Anterior cingulate cortex (tissue), 58 donors: ENCODE measurements around the gene CPLANE1.
"Not testable (repeated sequence)": the region's sequence is repeated elsewhere in the genome, so short reads cannot be mapped to it uniquely, and the experiment has no call there.

Experiments used
- DNase-seq, 58 donors: peaks; one replicate each; lab custom pipeline; 2025; lab: John Stamatoyannopoulos, UW

Gene CPLANE1

DNA sequence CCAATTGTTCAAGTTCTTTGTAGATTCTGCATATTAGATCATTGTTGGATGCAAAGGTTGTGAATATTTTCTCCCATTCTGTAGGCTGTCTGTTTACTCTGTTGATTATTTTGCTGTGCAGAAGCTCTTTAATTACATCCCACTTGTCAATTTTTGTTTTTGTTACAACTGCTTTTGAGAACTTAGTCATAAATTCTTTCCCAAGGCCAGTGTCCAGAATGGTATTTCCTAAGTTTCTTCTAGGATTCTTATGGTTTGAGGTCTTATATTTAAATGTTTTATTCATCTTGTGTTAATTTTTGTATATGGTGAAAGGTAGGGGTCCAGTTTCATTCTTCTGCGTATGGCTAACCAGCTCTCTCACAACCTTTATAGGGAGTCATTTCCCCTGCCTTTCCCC, 116.5 kb downstream of the CPLANE1 start:
- DNase-seq: no peak

DNA sequence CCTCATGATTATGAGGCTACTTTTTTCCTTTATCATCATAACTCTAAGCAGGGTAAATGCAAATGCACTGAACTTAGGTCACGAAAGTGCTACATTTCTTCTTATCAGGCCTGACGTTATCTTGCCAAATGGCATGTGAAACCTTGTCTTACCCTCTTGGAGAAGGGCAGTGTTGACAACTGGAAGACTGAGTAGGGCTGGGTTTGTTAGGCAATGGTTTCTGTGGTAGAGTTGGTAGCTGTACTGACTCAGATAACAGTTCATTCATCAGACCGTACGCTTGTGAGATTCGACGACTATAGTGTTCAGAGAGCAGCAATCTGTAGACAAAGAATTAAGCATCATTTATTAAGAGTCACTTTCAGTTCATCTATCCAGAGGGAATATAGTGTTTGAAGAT, 127.7 kb downstream of the CPLANE1 start:
- DNase-seq: no peak

DNA sequence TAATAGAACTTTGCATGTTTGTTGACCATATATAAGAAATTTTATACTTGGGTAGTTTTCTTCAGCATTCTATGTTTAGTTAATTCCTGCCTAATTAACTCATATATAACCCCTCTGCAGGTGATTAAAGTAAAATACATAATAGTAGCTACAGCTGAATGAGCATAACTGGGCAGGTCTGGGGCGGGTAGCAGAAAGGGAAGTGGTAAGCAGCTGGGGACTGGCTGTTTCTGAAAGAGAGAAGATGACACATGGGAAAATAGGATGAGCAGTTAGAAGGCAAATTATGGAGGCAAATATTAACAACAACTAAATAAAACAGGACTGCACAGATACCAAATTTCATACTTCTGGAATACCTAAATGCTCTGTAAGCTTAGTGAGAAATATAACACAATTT, 128.1 kb downstream of the CPLANE1 start:
- no peak for DNase-seq

DNA sequence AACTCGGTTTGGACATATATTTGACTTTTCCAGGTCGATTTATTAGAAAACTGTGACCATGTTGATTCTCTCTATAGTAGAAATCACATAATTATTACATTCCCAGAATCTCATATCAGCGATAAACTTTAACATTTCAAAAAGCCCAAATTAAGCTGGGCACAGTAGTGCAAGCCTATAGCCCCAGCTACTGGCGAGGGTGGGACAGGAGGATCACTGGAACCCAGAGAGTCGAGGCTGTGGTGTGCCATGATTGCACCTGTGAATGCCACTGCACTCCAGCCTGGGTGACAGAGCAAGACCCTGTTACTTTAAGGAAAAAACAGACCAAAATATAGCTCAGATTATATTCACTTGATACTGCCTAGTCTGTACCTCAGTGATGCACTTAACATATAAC, 128.9 kb downstream of the CPLANE1 start:
- no peak for DNase-seq

DNA sequence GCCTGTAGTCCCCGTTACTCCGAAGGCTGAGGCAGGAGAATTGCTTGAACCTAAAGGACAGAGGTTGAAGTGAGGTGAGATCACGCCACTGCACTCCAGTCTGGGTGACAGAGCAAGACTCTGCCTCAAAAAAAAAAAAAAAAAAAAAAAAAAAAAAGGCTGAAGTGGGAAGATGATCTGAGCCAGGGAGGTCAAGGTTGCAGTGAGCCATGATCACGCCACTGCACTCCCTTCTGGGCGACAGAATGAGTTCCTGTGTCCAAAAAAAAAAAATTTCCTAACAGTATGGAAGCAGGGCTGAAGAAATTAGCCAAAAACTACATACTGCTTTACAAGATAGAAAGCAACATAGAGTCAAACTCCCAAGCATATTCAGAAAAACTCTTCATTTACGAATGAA, 132.8 kb downstream of the CPLANE1 start:
- DNase-seq: no peak

DNA sequence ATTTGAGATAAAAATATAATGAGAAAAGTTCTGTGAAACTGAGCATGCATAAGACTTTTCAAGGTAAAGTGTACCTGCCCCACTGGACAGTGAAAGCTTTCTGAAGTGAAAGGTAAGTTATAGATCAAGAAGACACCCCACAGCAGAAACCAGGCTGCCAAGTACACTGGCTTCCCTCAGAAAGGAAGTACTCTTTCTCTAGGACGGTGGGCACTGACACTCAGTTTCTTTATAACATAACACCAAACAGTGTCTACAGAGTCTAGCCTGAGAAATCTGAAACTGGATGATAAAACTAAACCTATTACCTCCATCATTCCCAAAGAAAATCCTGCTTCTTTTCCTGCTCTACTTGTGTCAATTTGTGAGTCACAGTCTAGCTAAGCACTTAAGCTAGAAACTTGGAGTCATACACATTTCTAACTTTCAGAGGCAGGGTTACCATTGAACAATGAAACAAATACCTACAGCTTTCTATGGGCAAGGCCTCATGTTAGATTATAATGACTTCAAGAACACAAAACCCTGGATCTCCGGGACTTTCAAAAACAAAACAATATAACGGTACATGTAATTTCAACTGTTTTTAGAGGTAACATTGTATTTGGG, 136.7 kb downstream of the CPLANE1 start:
- DNase-seq: no peak

DNA sequence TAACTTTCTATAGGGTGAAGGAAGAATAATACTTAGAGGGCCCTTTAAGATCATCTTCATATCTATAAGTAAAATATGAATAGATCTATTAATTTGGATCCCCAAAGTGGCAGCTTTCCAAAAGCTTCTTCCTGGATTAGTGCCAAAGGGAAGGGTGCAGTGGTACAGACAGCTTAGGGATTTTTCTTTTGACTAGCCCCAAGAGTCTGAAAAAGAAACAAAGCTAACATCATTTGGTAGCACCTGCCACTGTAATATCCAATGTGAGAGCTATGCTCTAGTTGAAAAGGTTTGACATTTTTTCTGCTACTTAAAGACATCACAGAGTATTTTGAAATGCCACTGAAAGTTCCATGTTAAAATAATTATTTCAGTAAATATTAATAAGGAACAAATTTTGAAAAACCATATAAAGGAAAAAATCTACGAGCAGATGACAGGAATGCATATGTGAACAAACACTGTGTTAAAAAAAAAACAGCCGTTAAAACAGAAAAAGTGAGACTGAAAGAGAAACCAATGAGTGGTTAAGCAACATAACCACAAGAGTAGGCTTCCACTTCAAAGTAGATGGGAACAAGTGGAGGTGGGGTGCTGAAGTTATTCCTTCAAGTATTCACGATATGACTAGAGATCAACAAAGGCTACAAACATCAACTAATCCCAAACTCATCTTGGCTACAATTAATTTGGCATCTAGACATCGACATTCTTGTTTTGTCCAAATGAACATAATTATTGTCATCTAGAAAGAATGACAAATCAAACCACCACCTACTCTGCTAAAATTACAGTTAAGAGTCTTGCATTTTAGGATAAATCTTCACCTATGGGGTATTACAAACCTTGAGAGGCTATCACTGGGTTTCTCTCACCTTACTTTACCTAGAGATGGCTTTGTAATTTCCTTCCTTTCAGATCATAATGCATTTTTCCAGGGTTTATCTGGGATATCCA, 137.5 kb downstream of the CPLANE1 start:
- DNase-seq: no peak

DNA sequence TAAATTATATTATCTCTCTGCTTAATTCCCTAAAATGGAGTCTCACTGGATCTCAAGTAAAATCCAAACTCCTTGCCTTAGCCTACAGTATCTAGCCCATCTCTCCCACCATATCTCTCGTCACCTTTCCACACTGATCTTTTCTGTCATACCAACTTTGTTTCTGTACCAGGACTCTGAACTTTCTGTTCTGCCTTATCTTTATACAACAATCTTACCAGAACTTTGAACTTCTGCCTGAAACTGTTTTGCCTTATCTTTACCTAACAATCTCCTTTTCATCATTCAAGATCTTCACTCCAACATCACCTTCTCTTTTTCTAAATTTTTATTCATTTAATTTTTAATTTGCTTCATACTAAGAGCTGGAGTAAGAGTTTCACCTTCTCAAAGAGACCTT, 139.0 kb downstream of the CPLANE1 start:
- no peak for DNase-seq

DNA sequence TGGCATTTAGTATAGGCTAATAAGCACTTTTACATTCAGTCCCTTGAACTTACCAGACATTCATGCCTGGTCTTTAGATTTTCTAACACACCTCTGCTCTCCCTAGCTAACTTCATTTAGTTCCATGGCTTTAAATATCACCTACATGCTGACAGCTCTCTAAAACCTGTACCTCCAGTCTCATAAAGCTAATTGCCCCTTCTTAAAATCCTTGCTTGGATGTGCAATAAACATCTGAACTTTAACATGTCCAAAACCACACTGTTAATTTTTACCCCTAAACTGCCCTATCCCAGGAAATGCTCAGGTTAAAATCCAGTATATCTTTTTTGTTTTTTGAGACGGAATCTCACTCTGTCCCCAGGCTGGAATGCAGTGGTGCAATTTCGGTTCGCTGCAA, 139.8 kb downstream of the CPLANE1 start:
- DNase-seq: no peak

DNA sequence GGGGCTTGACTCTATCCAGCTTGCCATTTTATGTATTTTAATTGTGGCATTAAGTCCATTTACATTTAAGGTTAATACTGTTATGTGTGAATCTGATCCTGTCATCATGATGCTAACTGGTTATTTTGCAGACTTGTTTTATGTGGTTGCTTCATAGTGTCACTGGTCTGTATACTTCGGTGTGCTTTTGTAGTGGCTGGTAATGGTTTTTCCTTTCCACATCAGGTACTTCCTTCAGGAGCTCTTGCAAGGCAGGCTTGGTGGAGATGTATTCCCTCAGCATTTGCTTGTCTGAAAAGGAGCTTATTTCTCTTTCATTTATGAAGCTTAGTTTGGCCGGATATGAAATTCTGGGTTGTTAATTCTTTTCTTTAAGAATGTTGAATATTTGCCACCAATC, 145.9 kb downstream of the CPLANE1 start:
- no peak for DNase-seq

DNA sequence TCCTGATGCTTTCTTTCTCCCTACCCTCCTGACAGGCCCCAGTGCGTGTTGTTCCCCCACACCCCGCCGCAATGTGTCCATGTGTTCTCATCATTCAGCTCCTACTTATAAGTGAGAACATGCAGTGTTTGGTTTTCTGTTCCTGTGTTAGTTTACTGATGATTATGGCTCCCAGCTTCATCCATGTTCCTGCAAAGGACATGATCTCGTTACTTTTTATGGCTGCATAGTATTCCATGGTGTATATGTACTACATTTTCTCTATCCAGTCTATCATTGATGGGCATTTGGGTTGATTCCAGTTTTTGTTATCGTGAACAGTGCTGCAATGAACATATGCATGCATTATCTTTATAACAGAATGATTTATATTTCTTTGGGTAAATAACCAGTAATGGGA, 149.9 kb downstream of the CPLANE1 start:
- not testable (repeated sequence) for DNase-seq

DNA sequence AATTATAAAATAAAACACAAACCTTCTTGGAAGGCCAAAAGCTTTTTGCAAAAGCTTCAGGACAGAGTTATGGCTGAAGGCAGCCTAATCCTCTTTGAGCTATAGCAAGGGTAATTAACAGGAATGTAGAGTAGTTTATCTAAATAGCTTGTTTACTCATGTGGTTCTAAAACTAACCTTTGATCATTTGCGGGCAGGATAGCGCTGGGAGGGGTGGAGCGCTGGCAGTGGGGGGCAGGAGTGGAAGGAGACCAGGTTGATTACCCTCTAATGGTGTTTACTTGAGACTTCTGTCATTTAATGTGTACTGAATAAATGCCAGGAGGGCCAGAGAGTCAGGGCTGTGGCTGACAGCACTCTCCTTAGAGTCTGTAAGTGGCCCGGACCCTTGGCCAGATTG, 155.4 kb downstream of the CPLANE1 start:
- DNase-seq: not testable (repeated sequence)

DNA sequence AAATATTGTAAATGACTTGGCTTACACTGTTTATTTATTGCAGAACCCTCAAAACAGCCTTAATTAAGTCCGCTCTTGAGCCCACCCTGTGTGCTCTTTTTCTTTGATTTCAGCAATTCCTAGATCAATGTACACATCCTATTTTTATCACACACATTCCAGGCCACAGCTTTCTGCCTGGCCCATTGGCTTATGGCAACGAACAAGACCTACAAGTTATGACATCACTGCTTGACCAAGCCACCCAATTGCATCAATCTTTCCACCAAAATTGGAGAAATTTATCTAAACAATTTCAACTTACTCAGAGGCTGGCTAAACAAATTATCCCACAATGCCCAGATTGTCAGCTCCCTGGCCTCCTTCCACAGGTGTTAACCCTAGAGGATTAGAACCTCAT, 158.4 kb downstream of the CPLANE1 start:
- DNase-seq: no peak

DNA sequence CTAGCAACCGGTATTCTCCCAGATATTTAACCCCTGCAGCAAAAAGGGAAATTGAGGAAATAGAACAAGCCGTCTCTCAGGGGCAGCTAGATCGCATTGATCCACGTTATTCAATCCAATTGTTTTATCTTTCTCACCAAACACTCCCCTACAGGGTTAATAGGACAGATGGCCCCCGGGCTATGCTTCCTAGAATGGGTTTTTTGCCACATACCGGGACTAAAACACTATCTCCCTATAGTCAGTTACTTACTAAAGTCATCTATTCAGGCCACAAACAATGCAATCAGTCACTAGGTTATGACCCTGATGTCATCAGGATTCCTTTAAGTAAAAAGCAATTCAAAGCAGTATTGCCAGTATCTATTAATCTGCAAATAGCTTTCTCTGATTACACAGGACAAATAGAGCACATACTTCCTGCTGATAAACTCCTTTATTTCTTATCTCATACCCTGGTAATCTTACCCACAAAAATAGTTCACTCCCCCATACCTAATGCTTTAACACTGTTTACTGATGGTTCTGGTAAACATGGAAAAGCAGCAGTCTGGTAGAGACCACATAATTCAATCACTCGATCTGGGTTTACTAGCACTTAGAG, 159.0 kb downstream of the CPLANE1 start:
- DNase-seq: no peak

DNA sequence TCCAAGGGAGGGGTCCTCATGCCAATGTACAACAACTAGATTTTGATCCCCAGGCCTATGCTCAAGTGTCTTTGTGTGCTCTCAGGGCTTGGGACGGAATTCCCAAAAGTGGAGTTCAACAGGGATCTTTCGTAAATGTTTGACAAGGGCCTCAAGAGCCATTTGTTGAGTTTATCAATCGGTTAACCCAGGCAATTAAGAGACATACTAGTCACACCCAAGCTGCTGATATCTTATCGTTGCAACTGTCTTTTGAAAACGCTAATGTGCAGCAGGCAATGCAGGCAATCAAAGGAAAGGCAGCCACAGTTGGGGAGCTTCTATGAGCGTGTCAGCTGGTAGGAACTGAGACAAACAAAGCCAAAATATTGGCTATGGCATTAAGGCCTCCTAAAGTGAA, 161.2 kb downstream of the CPLANE1 start:
- no peak for DNase-seq

DNA sequence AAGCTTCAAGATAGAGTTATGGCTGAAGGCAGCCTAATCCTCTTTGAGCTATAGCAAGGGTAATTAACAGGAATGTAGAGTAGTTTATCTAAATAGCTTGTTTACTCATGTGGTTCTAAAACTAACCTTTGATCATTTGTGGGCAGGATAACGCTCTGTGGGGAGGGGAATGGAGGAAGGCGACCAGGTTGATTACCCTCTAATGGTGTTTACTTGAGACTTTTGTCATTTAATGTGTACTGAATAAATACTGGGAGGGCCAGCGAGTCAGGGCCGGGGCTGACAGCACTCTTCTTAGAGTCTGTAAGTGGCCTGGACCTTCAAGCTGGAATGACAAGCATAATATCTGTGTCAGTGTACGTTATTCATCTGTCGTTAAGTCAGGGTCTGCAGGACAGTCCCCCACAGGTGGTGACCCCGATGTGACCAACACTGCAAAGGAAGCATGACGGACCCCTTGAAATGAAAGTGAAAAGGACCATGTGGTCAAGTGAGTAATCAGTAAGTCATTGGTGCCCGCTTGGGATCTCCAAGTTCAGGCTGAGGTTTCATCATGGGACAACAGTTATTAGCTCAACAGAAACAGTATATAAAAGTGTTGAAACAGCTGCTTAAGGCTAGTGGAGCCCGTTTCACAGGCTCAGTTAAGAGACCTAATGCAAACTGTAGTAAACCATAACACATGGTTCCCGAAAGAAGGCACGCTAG, 162.6 kb downstream of the CPLANE1 start:
- DNase-seq: no peak

DNA sequence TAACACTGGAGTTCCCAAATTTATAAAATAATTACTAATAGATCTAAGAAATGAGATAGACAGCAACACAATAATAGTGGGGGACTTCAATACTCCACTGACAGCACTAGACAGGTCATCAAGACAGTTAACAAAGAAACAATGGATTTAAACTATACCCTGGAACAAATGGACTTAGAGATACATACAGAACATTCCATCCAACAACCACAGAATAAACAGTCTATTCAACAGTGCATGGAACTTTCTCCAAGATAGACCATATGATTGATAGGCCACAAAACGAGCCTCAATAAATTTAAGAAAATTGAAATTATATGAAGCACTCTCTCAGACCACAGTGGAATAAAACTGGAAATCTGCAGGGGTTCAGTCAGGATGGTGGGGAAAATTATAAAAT, 163.2 kb downstream of the CPLANE1 start:
- DNase-seq: not testable (repeated sequence)

DNA sequence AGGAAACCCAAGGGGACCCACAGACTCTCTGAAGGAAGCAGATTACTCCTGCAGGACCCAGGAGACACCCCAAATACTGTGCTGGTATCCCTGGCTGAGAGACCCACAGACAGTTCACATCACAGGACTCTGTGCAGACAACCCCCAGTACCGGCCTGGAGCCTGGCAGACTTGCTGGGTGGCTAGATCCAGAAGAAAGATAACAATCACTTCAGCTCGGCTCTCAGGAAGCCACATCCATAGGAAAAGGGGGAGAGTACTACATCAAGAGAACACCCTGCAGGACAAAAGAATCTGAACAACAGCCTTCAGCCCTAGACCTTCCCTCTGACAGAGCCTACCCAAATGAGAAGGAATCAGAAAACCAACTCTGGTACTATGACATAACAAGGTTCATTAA, 166.2 kb downstream of the CPLANE1 start:
- DNase-seq: not testable (repeated sequence)

DNA sequence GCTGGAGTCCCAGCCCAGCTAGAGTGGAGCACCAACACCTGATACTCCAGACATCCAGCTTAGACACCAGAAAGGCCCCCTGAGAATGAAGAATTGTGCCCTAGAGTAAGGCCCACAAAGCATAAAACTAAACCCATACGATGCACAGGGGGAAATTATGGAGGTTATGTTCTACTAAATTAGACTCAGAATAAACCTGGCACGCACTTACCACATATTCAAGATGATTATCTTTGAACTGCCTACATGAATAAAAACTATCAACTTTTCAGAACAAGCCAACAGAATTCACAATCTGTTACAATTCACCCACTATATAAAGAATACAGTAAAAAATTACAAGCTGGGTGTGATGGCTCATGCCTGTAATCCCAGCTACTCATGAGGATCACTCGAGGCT, 168.5 kb downstream of the CPLANE1 start:
- no peak for DNase-seq

DNA sequence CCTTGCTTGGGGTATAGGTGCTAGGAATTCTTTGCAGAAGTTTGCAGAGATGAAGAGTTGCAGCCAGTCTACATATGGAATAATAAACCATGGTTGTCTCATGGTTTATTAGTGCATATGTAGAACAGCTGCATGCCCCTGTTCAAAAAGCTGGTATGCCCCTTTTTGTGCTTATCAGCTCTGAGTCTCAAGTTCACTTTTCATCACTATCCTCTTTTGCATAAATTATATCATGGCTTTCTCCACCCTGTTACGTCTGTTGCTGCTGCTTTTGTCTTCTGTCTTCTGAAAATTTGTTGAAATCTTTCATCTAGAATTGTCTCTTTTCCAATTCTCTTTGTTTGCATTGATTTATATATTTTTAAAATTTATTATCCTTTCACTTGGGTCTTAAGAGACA, 172.0 kb downstream of the CPLANE1 start:
- DNase-seq: no peak

DNA sequence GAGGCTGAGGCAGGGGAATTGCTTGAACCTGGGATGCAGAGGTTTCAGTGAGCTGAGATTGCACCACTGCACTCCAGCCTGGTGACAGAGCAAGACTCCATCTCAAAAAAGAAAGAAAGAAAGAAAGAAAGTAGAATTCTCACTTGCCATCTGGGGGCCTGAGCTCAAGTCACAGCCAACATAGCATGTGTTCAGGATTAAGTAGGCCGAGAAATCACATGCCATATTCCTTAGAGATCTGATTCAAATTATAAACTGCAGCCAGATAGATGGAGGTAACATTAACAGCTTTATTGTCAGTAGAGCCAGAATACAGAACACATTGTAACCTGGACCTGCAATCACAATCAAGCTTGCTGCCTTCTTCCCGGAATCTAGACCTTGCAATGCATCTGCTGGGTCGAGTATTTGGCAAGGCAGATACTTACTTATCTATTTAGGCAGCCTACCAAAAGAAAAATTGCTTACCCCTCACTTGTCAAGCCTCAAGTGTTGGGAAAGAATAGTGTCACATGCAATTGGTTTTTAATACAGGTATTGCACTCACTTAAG, 173.7 kb downstream of the CPLANE1 start:
- DNase-seq: no peak
